GM10248 (cell line): ENCODE results near the gene MAP3K10.

Source experiments
- CTCF ChIA-PET: fragments of 300-600 bp; sonication (Branson Sonifier 250); formaldehyde crosslinking; extraction: SDS; loops from one replicate; lab custom pipeline; 2021; ENCODE audit warnings: antibody characterized with exemption; lab: Yijun Ruan, JAX
- POLR2A ChIA-PET: fragments of 350-650 bp; sonication (Branson Sonifier 250); formaldehyde crosslinking; extraction: SDS; loops from one replicate; lab custom pipeline; 2020; ENCODE audit warnings: antibody characterized with exemption; lab: Yijun Ruan, JAX
- DNase-seq: peaks from one replicate; pipeline ENCODE4 v3.0.0; 2012; ENCODE audit errors: extremely low spot score
- CTCF ChIP-seq: IDR thresholded peaks from 2 replicates; pipeline ENCODE4 v1.5.1; 2012; ENCODE audit warnings: mild to moderate bottlenecking, low read depth; ENCODE audit errors: extremely low read depth, missing control alignments, control extremely low read depth

The MAP3K10 gene

DNA sequence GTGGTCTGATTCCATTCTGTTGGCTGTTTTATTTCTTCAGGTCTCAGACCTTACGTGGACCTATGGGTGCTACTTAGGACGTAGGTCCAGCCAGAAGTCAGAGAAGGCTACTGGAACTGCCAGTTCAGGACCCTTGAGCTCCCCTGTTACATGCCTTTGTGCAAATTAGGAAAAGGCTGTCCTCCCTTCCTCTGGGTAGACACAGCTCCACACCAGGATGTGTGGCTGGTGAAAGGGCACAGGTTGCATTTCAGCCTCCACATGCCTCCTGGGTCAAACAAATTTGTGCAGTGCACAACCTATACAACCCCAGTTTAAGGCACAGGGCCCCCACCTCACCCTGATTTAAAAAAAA is 43.9 kb upstream of the MAP3K10 start:
- TF ChIP-seq CTCF, result no peak
- CTCF ChIA-PET, result interaction anchor here (1.4 kb wide), 1 partner anchor 18 kb away, joined by 8 read pairs; no protein-coding TSS in a partner anchor
- DNase-seq, result no peak
- POLR2A ChIA-PET, result no interaction called here

GRCh38 chr19:40147693-40148347 is 43.4 kb upstream of the MAP3K10 start:
- no peak for DNase-seq

DNA sequence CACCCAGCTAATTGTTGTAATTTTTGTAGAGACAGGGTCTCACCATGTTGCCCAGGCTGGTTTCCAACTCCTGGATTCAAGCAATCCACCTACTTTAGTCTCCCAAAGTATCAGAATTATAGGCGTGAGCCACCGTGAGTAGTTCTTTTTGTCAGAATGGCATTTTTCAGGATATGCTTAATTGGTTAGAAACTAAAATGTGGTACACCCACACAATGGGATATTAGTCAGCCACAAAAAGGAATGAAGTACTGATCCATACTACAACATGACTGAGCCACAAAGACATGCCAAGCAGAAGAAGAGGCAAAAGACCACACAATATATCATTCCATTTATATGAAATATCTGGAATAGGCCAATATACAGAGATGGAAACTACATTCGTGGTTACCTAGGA is 41.7 kb upstream of the MAP3K10 start:
- CTCF ChIA-PET, result no interaction called here
- POLR2A ChIA-PET, result no interaction called here
- no peak for DNase-seq
- no peak for TF ChIP-seq CTCF

More at GRCh38 chr19:40147693-40148347, 43.4 kb upstream of the MAP3K10 start:
- ChIA-PET POLR2A (no interaction called here), CTCF (interaction anchor here (1.4 kb wide), 1 partner anchor 18 kb away, joined by 8 read pairs; no protein-coding TSS in a partner anchor)
- no peak for TF ChIP-seq CTCF

- TF ChIP-seq CTCF, result no peak
- ChIA-PET CTCF (interaction anchor here (1.7 kb wide), 1 partner anchor 15 kb away, joined by 5 read pairs; no protein-coding TSS in a partner anchor), POLR2A (no interaction called here)
- DNase-seq, result no peak
Observed at GRCh38 chr19:40150170-40150569, 41.1 kb upstream of the MAP3K10 start.

- DNase-seq, result no peak
- ChIA-PET CTCF (interaction anchor here (1.1 to 2.6 kb wide), 3 partner anchors 8 to 39 kb away, joined by 3 to 10 read pairs (median 3); no protein-coding TSS in a partner anchor), POLR2A (no interaction called here)
- no peak for TF ChIP-seq CTCF
Observed at GRCh38 chr19:40154121-40154680, 37.0 kb upstream of the MAP3K10 start.

GRCh38 chr19:40155749-40156265 is 35.4 kb upstream of the MAP3K10 start:
- TF ChIP-seq CTCF, result peak; percentile 26
- CTCF ChIA-PET, result interaction anchor here (0.8 to 2.6 kb wide), 4 partner anchors 8 to 34 kb away, joined by 3 to 10 read pairs (median 6); no protein-coding TSS in a partner anchor
- DNase-seq, result no peak
- POLR2A ChIA-PET, result no interaction called here
